Caco-2 (cell line): Measurements from ENCODE around the gene PLSCR3. TPM values are rescaled to one million over a fixed set of nuclear protein-coding genes. Genes with fewer than 3 reads are reported as not detected.

Source experiments
- BruUV-seq: library from RNA; stranded (reverse); fragments of 400-500 nt; replicated peaks from 2 replicates; lab custom pipeline; 2021; lab: Mats Ljungman, UMichigan
- CTCF ChIA-PET: fragments of 300-600 bp; sonication (Branson Sonifier 250); formaldehyde crosslinking; loops from one replicate; lab custom pipeline; 2022; ENCODE audit warnings: antibody characterized with exemption; lab: Charles Lee
- POLR2A ChIA-PET: fragments of 300-600 bp; sonication (Branson Sonifier 250); formaldehyde crosslinking; loops from one replicate; lab custom pipeline; 2022; ENCODE audit warnings: antibody characterized with exemption; lab: Charles Lee
- DNase-seq, 2 experiments: peaks; one replicate each; pipeline versions ENCODE4 v3.0.0 to v3.0.0-alpha.2; 2020 to 2022
- H3K27me3 ChIP-seq: replicated peaks from 2 replicates; pipeline ENCODE4 v1.6.0; 2011; ENCODE audit warnings: low read length; ENCODE audit not compliant: control insufficient read depth, insufficient read depth
- H3K36me3 ChIP-seq: 2 replicates; pipeline ENCODE4 v1.5.1; 2011; ENCODE audit warnings: low read length; ENCODE audit not compliant: control insufficient read depth, insufficient read depth
- H3K4me1 ChIP-seq: fragments of 250-450 bp; sonication (Bioruptor Pico); 2 replicates; pipeline ENCODE4 v1.5.1; 2020; ENCODE audit warnings: mild to moderate bottlenecking
- H3K4me3 ChIP-seq: 2 replicates; pipeline ENCODE4 v1.5.1; 2011; ENCODE audit warnings: low read depth, mild to moderate bottlenecking, control low read depth, low read length
- H3K9me3 ChIP-seq: fragments of 250-450 bp; sonication (Bioruptor Pico); 2 replicates; pipeline ENCODE4 v1.5.1; 2020; ENCODE audit warnings: mild to moderate bottlenecking, moderate library complexity
- H3K27ac Mint-ChIP-seq: one replicate; pipeline ENCODE4 v1.8.0; 2022; ENCODE audit warnings: mixed read lengths; ENCODE audit not compliant: unreplicated experiment
- H3K27me3 Mint-ChIP-seq: one replicate; pipeline ENCODE4 v1.8.0; 2022; ENCODE audit warnings: mixed read lengths; ENCODE audit not compliant: insufficient read depth, unreplicated experiment
- H3K36me3 Mint-ChIP-seq: one replicate; pipeline ENCODE4 v1.8.0; 2022; ENCODE audit warnings: mild to moderate bottlenecking, mixed read lengths; ENCODE audit not compliant: insufficient read depth, unreplicated experiment
- H3K4me1 Mint-ChIP-seq: one replicate; pipeline ENCODE4 v1.8.0; 2022; ENCODE audit warnings: low read depth, mixed read lengths; ENCODE audit not compliant: unreplicated experiment
- H3K4me3 Mint-ChIP-seq: one replicate; pipeline ENCODE4 v1.8.0; 2022; ENCODE audit warnings: mild to moderate bottlenecking, moderate library complexity, mixed read lengths; ENCODE audit not compliant: unreplicated experiment
- H3K9me3 Mint-ChIP-seq: one replicate; pipeline ENCODE4 v1.8.0; 2022; ENCODE audit warnings: mixed read lengths; ENCODE audit not compliant: unreplicated experiment
- CTCF ChIP-seq, 2 experiments: fragments of 200-600 bp in 1 of 2; IDR thresholded peaks; 1 replicate in 1 of 2; 2 replicates in 1 of 2; pipeline versions ENCODE4 v1.5.1 to v1.8.0; 2011 to 2022; ENCODE audit warnings: antibody characterized with exemption in 1 of 2, control low read depth in 1 of 2, inconsistent platforms in 1 of 2, low read depth in 1 of 2, low read length in 1 of 2, mild to moderate bottlenecking in 1 of 2, moderate library complexity in 1 of 2; ENCODE audit not compliant: insufficient read depth in 1 of 2, severe bottlenecking in 1 of 2, unreplicated experiment in 1 of 2
- intact Hi-C: fragments of 100-400 bp; cut with micrococcal nuclease; formaldehyde crosslinking; loops from one replicate; pipeline ENCODE4 v1.10.0; 2022; ENCODE audit not compliant: unreplicated experiment
- total RNA-seq: library from RNA; stranded (reverse); gene quantifications from 2 replicates; pipeline ENCODE4 v1.2.3, GENCODE V29; 2022

Gene PLSCR3
- total RNA-seq, 1 experiment from 2014 or later: 14.5 TPM

DNA sequence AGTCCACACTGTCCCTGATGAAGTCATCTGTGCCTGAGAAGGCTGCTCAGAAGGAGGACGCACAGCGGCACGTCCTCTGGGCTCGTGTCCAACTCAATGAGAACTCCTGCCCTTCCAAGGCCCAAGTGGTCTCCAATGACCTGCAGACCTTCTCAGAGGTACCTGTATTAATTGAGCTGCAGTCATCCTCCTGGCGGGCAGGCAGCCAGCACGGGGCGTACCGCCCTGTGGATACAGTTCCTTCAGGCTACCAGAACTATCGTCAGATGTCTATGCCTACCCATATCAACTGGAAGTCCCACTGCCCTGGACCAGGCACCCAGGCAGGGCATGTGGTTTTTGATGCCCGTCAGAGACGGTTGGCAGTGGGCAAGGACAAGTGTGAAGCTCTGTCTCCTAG, 38.0 kb upstream of the PLSCR3 start:
- Mint-ChIP-seq H3K27me3 (no peaks in the 10 kb centered on the region), H3K9me3 (no peaks in the 10 kb centered on the region), H3K36me3 (peaks cover 23% of the 10 kb centered on the region), H3K4me1 (no peaks in the 10 kb centered on the region), H3K27ac (no peak overlapping the region), H3K4me3 (no peak overlapping the region)
- H3K4me1 ChIP-seq: no peaks in the 10 kb centered on the region
- no peak for TF ChIP-seq CTCF (IDR thresholded peaks at IDR 0.05; ENCODE audit: insufficient read depth in 1 of 2, low read depth in 1 of 2, low read length in 1 of 2, severe bottlenecking in 1 of 2, unreplicated experiment in 1 of 2)
- no peaks in the 10 kb centered on the region for H3K36me3 ChIP-seq
- intact Hi-C loops: no loop called here
- BruUV-seq: no TSS peak
- H3K27me3 ChIP-seq: no peaks in the 10 kb centered on the region
- no peak for DNase-seq
- H3K4me3 ChIP-seq: no peak overlapping the region
- CTCF ChIA-PET: interaction anchor here (0.6 kb wide), 1 partner anchor 52 kb away, joined by 4 read pairs; the partner anchor contains the start of gene POLR2A
- POLR2A ChIA-PET: no interaction called here
- H3K9me3 ChIP-seq: no peaks in the 10 kb centered on the region

- Mint-ChIP-seq H3K9me3 (no peaks in the 10 kb centered on the region), H3K27ac (no peak overlapping the region), H3K4me1 (no peaks in the 10 kb centered on the region), H3K27me3 (no peaks in the 10 kb centered on the region), H3K36me3 (peaks cover 14% of the 10 kb centered on the region), H3K4me3 (no peak overlapping the region)
- no peak for TF ChIP-seq CTCF (IDR thresholded peaks at IDR 0.05; ENCODE audit: insufficient read depth in 1 of 2, low read depth in 1 of 2, low read length in 1 of 2, severe bottlenecking in 1 of 2, unreplicated experiment in 1 of 2)
- ChIA-PET POLR2A (no interaction called here), CTCF (interaction anchor here (0.6 kb wide), 1 partner anchor 219 kb away, joined by 3 read pairs; the partner anchor contains the start of gene ATP1B2)
- no peak for DNase-seq
- intact Hi-C loops: no loop called here
- Histone ChIP-seq H3K9me3 (no peaks in the 10 kb centered on the region), H3K27me3 (no peaks in the 10 kb centered on the region), H3K4me3 (no peak overlapping the region), H3K36me3 (no peaks in the 10 kb centered on the region), H3K4me1 (no peaks in the 10 kb centered on the region)
- BruUV-seq: no TSS peak
These were observed 36.9 kb upstream of the PLSCR3 start for GRCh38 chr17:7431231-7431630.

GRCh38 chr17:7429722-7430121, 35.4 kb upstream of the PLSCR3 start:
- CTCF ChIA-PET: interaction anchor here (0.6 kb wide), 1 partner anchor 244 kb away, joined by 3 read pairs; no protein-coding TSS in a partner anchor
- Histone ChIP-seq H3K36me3 (no peaks in the 10 kb centered on the region), H3K9me3 (no peaks in the 10 kb centered on the region), H3K4me3 (no peak overlapping the region), H3K4me1 (no peaks in the 10 kb centered on the region), H3K27me3 (no peaks in the 10 kb centered on the region)
- Mint-ChIP-seq H3K9me3 (no peaks in the 10 kb centered on the region), H3K36me3 (peaks cover under 1% of the 10 kb centered on the region), H3K27ac (no peak overlapping the region), H3K4me1 (no peaks in the 10 kb centered on the region), H3K4me3 (no peak overlapping the region), H3K27me3 (no peaks in the 10 kb centered on the region)
- BruUV-seq: no TSS peak
- POLR2A ChIA-PET: no interaction called here
- no peak for TF ChIP-seq CTCF (IDR thresholded peaks at IDR 0.05; ENCODE audit: insufficient read depth in 1 of 2, low read depth in 1 of 2, low read length in 1 of 2, severe bottlenecking in 1 of 2, unreplicated experiment in 1 of 2)
- intact Hi-C loops: no loop called here
- no peak for DNase-seq
